K562 (cell line): Measurements from ENCODE around the gene GPAT3.

ENCODE experiments used
- BACH1 ChIP-seq: fragments of 200-800 bp; sonication (Bioruptor generic); IDR thresholded peaks from 2 replicates; pipeline ENCODE4 v1.6.1; 2016; ENCODE audit warnings: missing genetic modification characterization, missing compliant biosample characterization
- COPS2 ChIP-seq: fragments of 450-650 bp; conservative IDR thresholded peaks from 2 replicates; pipeline ENCODE4 v1.6.1; 2016; ENCODE audit warnings: mild to moderate bottlenecking, moderate library complexity
- HCFC1 ChIP-seq: IDR thresholded peaks from 2 replicates; pipeline ENCODE4 v1.6.1; 2012; ENCODE audit warnings: low read depth, low read length, improper control_type of control experiment
- PHB2 ChIP-seq: fragments of 450-650 bp; IDR thresholded peaks from 2 replicates; pipeline ENCODE4 v1.6.1; 2017; ENCODE audit warnings: low read depth
- PHF8 ChIP-seq: fragments of 200-600 bp; sonication (generic); IDR thresholded peaks from 2 replicates; pipeline ENCODE4 v1.6.1; 2012; ENCODE audit warnings: mixed run types, mild to moderate bottlenecking, inconsistent platforms, low read length, moderate library complexity, borderline replicate concordance
- POLR2AphosphoS5 ChIP-seq: IDR thresholded peaks from 2 replicates; pipeline ENCODE4 v1.6.1; 2011; ENCODE audit warnings: mild to moderate bottlenecking, low read depth, low read length, moderate library complexity; ENCODE audit not compliant: control insufficient read depth, insufficient read depth
- SP1 ChIP-seq: sonication (generic); formaldehyde crosslinking; IDR thresholded peaks from 2 replicates; pipeline ENCODE4 v1.8.1; 2022; ENCODE audit warnings: mild to moderate bottlenecking, missing genetic modification reagents
- ZBTB33 ChIP-seq: sonication (generic); formaldehyde crosslinking; IDR thresholded peaks from 2 replicates; pipeline ENCODE4 v1.8.1; 2023; ENCODE audit warnings: mild to moderate bottlenecking, missing genetic modification reagents

- TF ChIP-seq BACH1 (tag), result no peak
- no peak for TF ChIP-seq HCFC1
- TF ChIP-seq POLR2AphosphoS5, result no peak
- TF ChIP-seq COPS2, result no peak
- TF ChIP-seq PHB2, result no peak
- TF ChIP-seq ZBTB33 (CRISPR knock-in tag), result no peak
- TF ChIP-seq PHF8, result no peak
- TF ChIP-seq SP1, result no peak
Observed at GRCh38 chr4:83503974-83504373, 31.9 kb upstream of the GPAT3 start.
